ENCODE data around the gene PTPRG. TPM values are rescaled to one million over a fixed set of nuclear protein-coding genes. Genes with fewer than 3 reads are reported as not detected.

PTPRG gene
- total RNA-seq, 3 donors from 2014 or later (not counting 1 experiment from before 2014, with no cell fraction given): 1.0 to 2.9 (median 2.5) TPM

DNA sequence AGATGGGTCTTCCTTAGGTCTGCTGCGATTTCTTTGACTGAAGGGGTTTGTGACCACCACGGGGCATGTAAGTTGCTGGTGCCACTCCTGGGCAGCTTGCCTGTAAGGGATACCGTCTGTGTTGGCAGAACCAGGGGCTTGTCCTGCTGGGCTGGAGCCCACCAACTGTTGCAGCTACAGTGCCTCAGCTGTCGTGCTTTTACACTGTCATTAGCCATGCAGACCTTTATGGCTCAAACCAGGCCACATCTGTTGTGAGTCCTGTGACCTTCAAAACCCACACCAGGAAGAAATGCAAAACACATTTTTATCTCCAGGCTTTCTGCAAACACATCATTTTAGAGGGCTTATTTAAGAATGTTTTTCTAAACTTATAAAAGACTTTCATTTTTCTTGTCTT lies 168.7 kb downstream of the PTPRG start:
- peaks cover 0 to 4% of the 10 kb centered on the region in 2 donors for H3K9me3 Mint-ChIP-seq
- Histone ChIP-seq H3K9me3 (ENCODE audit: control insufficient read depth, insufficient read depth, low read length) (no peaks in the 10 kb centered on the region), H3K27me3 (ENCODE audit: control insufficient read depth, insufficient read depth, low read length) (no peaks in the 10 kb centered on the region), H3K27ac (ENCODE audit: low read length) (no peak overlapping the region), H3K4me3 (ENCODE audit: low read length) (no peak overlapping the region), H3K36me3 (ENCODE audit: control insufficient read depth, insufficient read depth, low read length) (no peaks in the 10 kb centered on the region), H3K4me1 (ENCODE audit: control insufficient read depth, insufficient read depth, low read length) (no peaks in the 10 kb centered on the region)
- H3K27me3 Mint-ChIP-seq (ENCODE audit: low read depth in 2 of 2): no peaks in the 10 kb centered on the region
- 82% methylated on average over 4 of the region's 4 CpGs for WGBS (ENCODE audit: insufficient coverage)
- no peak for TF ChIP-seq CTCF (IDR thresholded peaks at IDR 0.05)
- H3K4me1 Mint-ChIP-seq: no peaks in the 10 kb centered on the region
- H3K27ac Mint-ChIP-seq: no peak overlapping the region
- H3K36me3 Mint-ChIP-seq: no peaks in the 10 kb centered on the region
- H3K4me3 Mint-ChIP-seq: no peak overlapping the region
- no peak for DNase-seq
- intact Hi-C loops (cut with micrococcal nuclease): no loop called here
- no peak for ATAC-seq

DNA sequence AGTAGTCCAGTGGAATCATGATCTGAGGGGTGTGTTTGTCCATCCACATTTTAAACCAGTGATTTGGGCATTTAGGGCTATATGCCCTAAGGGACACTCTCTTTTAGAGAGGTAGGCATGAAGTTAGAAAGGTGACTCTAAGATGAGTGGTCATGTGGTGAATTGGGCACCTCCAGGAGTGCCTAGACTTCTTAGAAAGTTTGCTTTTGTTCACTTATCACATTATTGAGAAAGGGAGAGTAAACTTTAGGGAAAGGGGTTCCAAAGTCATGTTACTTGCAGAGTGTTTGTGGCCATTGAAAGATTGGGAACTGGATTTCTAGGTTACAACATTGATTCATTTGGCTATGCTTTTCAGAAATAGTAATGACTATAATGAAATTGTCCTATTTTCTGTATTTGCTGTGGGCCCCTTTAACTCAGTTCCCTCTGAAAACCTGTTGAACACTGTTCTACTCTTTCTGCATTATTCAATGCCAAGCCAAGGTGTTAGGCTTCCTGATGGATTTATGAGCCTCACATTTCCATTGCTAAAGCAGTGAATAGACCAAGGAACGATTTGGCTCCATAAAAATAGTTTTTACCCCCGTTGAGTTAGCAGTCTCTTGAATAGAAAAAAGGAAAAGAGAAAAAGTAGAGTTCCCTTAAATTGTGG lies 169.3 kb downstream of the PTPRG start:
- H3K36me3 ChIP-seq (ENCODE audit: control insufficient read depth, insufficient read depth, low read length): no peaks in the 10 kb centered on the region
- H3K36me3 Mint-ChIP-seq: no peaks in the 10 kb centered on the region
- no peak overlapping the region for H3K4me3 Mint-ChIP-seq
- H3K27ac ChIP-seq (ENCODE audit: low read length): no peak overlapping the region
- no peak overlapping the region for H3K4me3 ChIP-seq (ENCODE audit: low read length)
- no peaks in the 10 kb centered on the region for H3K4me1 Mint-ChIP-seq
- no peaks in the 10 kb centered on the region for H3K27me3 Mint-ChIP-seq (ENCODE audit: low read depth in 2 of 2)
- no peaks in the 10 kb centered on the region for H3K9me3 ChIP-seq (ENCODE audit: control insufficient read depth, insufficient read depth, low read length)
- intact Hi-C loops (cut with micrococcal nuclease): no loop called here
- no peak for DNase-seq
- peaks cover 0 to 4% of the 10 kb centered on the region in 2 donors for H3K9me3 Mint-ChIP-seq
- 13% methylated on average over 2 of the region's 2 CpGs for WGBS (ENCODE audit: insufficient coverage)
- no peaks in the 10 kb centered on the region for H3K27me3 ChIP-seq (ENCODE audit: control insufficient read depth, insufficient read depth, low read length)
- ATAC-seq: no peak
- no peak overlapping the region for H3K27ac Mint-ChIP-seq
- no peaks in the 10 kb centered on the region for H3K4me1 ChIP-seq (ENCODE audit: control insufficient read depth, insufficient read depth, low read length)
- TF ChIP-seq CTCF (IDR thresholded peaks at IDR 0.05): no peak

DNA sequence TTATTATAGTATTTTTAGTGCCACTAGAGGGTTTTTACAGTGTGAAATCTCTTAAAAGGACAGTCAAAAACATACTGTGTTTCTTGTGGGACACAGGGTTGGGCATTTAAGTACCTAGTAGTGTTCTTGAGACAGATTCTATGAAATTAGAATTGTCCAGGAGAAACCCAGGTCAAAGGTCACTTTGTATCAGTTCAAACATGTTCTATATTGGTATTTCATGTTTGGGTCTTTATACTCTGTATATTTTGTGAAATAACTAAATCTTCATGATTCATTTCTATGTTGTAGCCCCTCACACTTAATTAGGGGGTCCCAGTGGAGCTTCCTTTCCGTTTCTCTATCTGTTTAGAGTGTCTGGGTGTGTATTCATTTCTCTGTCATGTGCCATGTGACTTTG lies 171.6 kb downstream of the PTPRG start:
- Mint-ChIP-seq H3K27me3 (ENCODE audit: low read depth in 2 of 2) (no peaks in the 10 kb centered on the region), H3K36me3 (no peaks in the 10 kb centered on the region), H3K27ac (no peak overlapping the region), H3K4me1 (no peaks in the 10 kb centered on the region), H3K9me3 (peaks cover 5% of the 10 kb centered on the region in 2 donors), H3K4me3 (no peak overlapping the region)
- H3K4me3 ChIP-seq (ENCODE audit: low read length): no peak overlapping the region
- no peaks in the 10 kb centered on the region for H3K36me3 ChIP-seq (ENCODE audit: control insufficient read depth, insufficient read depth, low read length)
- DNase-seq (no peak), ATAC-seq (no peak)
- intact Hi-C loops (cut with micrococcal nuclease): no loop called here
- H3K9me3 ChIP-seq (ENCODE audit: control insufficient read depth, insufficient read depth, low read length): no peaks in the 10 kb centered on the region
- no peaks in the 10 kb centered on the region for H3K4me1 ChIP-seq (ENCODE audit: control insufficient read depth, insufficient read depth, low read length)
- H3K27ac ChIP-seq (ENCODE audit: low read length): no peak overlapping the region
- 33% methylated on average over 1 of the region's 1 CpG for WGBS (ENCODE audit: insufficient coverage)
- no peaks in the 10 kb centered on the region for H3K27me3 ChIP-seq (ENCODE audit: control insufficient read depth, insufficient read depth, low read length)
- no peak for TF ChIP-seq CTCF (IDR thresholded peaks at IDR 0.05)

DNA sequence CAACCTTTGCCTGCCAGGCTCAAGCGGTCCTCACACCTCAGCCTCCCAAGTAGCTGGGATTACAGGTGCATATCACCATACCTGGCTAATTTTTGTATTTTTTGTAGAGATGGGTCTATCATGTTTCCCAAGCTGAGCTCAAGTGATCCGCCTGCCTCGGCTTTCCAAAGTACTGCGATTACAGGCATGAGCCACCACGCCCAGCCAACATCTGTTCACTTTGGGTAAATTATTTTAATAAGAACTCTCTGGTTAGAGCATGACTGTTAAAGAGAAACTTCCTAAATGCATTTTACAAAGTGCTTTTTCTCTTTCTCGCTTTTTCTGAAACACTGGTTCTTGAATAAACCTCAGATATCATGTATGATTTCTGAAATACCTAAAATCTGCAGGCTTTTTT lies 172.5 kb downstream of the PTPRG start:
- Mint-ChIP-seq H3K27ac (no peak overlapping the region), H3K9me3 (peaks cover 5% of the 10 kb centered on the region in 2 donors), H3K36me3 (no peaks in the 10 kb centered on the region), H3K4me3 (no peak overlapping the region), H3K4me1 (no peaks in the 10 kb centered on the region), H3K27me3 (ENCODE audit: low read depth in 2 of 2) (no peaks in the 10 kb centered on the region)
- no peaks in the 10 kb centered on the region for H3K36me3 ChIP-seq (ENCODE audit: control insufficient read depth, insufficient read depth, low read length)
- no peaks in the 10 kb centered on the region for H3K4me1 ChIP-seq (ENCODE audit: control insufficient read depth, insufficient read depth, low read length)
- no peaks in the 10 kb centered on the region for H3K27me3 ChIP-seq (ENCODE audit: control insufficient read depth, insufficient read depth, low read length)
- intact Hi-C loops (cut with micrococcal nuclease): no loop called here
- H3K9me3 ChIP-seq (ENCODE audit: control insufficient read depth, insufficient read depth, low read length): no peaks in the 10 kb centered on the region
- no peak overlapping the region for H3K27ac ChIP-seq (ENCODE audit: low read length)
- TF ChIP-seq CTCF (IDR thresholded peaks at IDR 0.05): no peak
- ATAC-seq (no peak), DNase-seq (no peak)
- 98% methylated on average over 5 of the region's 6 CpGs for WGBS (ENCODE audit: insufficient coverage)
- no peak overlapping the region for H3K4me3 ChIP-seq (ENCODE audit: low read length)

Measured in natural killer cell (primary cell).